Gastrocnemius medialis (tissue), 4 donors: ENCODE data around the gene NLGN1. TPM values are rescaled to one million over a fixed set of nuclear protein-coding genes. Genes with fewer than 3 reads are reported as not detected.
"Not testable (repeated sequence)": the region's sequence is repeated elsewhere in the genome, so short reads cannot be mapped to it uniquely, and the experiment has no call there.

ENCODE experiments used
- ATAC-seq, 2 donors: fragments of 150-250 bp; one replicate each; pipeline ENCODE4 v1.9.1; 2016
- DNase-seq, 2 donors: peaks; one replicate each; pipeline ENCODE4 v3.0.0-alpha.2; 2019
- H3K27ac ChIP-seq, 4 donors: fragments of 200-600 bp; sonication (generic); 1 replicate in 1 of 4; 2 replicates in 3 of 4; pipeline ENCODE4 v1.5.1; 2016 to 2018; ENCODE audit warnings: mild to moderate bottlenecking in 2 of 4, moderate library complexity in 1 of 4
- H3K27me3 ChIP-seq, 3 donors: fragments of 200-600 bp; sonication (generic) in 2 of 3; 1 replicate in 1 of 3; 2 replicates in 2 of 3; pipeline versions ENCODE4 v1.5.1 to v1.6.0; 2016 to 2019; ENCODE audit warnings: mild to moderate bottlenecking in 1 of 3, moderate library complexity in 1 of 3
- H3K36me3 ChIP-seq, 2 donors: fragments of 200-600 bp; sonication (generic) in 1 of 2; one replicate each; pipeline ENCODE4 v1.5.1; 2017 to 2018
- H3K4me1 ChIP-seq, 2 donors: fragments of 200-600 bp; sonication (generic) in 1 of 2; one replicate each; pipeline ENCODE4 v1.5.1; 2016 to 2017; ENCODE audit warnings: mild to moderate bottlenecking in 2 of 2
- H3K4me3 ChIP-seq, 4 donors: fragments of 200-600 bp; sonication (generic) in 3 of 4; 1 replicate in 1 of 4; 2 replicates in 3 of 4; pipeline ENCODE4 v1.5.1; 2016 to 2019; ENCODE audit warnings: mild to moderate bottlenecking in 2 of 4
- H3K9me3 ChIP-seq, 3 donors: fragments of 200-600 bp; sonication (generic) in 2 of 3; 1 replicate in 1 of 3; 2 replicates in 2 of 3; pipeline ENCODE4 v1.5.1; 2016 to 2019
- POLR2A ChIP-seq, 2 donors: fragments of 450-650 bp; IDR thresholded peaks; one replicate each; pipeline ENCODE4 v1.6.1; 2017; ENCODE audit warnings: antibody characterized with exemption in 2 of 2, mild to moderate bottlenecking in 2 of 2, moderate library complexity in 2 of 2
- in situ Hi-C, 4 donors: fragments of 200-750 bp; cut with MboI; loops; one replicate each; pipeline versions ENCODE4 v1.15.0 to v1.8.0; 2017; ENCODE audit warnings: low sequenced_read_pairs in 4 of 4
- intact Hi-C: fragments of 100-400 bp; cut with DNase I; formaldehyde crosslinking; loops from one replicate; pipeline ENCODE4 v1.15.1; 2023; ENCODE audit warnings: low total_unique reads
- total RNA-seq, 4 donors: library from RNA; depleted of rRNA; stranded (reverse); fragments of >200 nt; gene quantifications; one replicate each; pipeline versions ENCODE4 v1.1.0 to v1.2.3, GENCODE V29; 2016
- TF ChIP-seq, protein P1 (sequence below), 5 experiments: fragments of 450-650 bp in 3 of 5; fragments of 200-600 bp in 2 of 5; sonication (generic) in 2 of 5; IDR thresholded peaks in 4 of 5; conservative IDR thresholded peaks in 1 of 5; 1 replicate in 4 of 5; 2 replicates in 1 of 5; pipeline ENCODE4 v1.5.1; 2016 to 2019; ENCODE audit warnings: antibody characterized with exemption in 5 of 5, mild to moderate bottlenecking in 3 of 5, moderate library complexity in 3 of 5

The NLGN1 gene
- total RNA-seq: 1 to 10 TPM in 3 of 4 donors, under 1 TPM in 1; 0.52 to 1.9 (median 1.1) TPM

DNA sequence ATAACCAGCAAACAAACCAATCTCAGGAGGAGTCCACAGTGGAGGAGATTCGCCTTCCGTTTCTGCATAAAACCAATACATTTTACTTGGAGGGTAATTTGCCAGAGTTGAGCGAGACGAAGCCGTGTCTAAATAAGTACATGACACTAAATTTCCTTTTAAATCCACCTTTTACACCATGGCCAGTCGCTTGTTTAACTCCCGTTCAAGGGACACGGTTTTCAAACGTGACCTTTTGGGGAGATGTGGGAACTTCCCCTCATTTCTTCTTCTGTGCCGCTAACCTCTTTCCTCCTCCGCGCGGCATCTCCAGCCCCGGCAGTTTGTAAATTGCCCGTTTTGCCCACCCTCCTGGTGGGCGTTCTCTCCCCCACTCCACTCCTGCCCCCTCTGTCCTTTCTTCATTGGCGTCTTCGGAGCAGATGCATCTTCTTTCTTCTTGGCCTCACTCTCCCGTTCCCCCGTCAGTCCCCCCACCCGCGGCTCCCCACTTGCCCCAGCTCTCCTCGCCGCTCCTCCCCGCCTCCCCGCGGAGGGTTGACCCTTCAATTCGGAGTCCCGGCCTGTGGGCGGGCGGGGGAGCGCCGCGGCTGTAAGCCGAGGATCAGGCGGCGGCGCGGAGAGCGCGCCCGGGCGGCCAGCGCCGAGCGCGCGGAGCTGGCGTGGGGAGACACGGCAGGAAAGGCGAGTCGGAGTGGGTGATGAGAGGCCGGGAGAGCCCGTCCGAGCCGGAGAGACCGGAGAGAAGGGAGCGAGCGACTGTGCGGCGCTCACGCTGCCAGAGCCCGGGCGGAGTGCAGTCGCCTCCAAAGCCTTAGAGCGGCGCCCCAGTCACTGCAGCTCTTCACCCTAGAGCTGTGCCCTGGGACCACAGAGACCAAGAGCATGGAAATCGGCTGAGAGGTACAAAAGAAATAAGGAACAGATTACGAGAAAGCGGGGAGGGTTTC is at the start of gene NLGN1:
TSS of gene NLGN1 (plus strand) at position 584 of the 950 bp plus-strand sequence.
- peak; percentile 28 to 33 for DNase-seq
- peak; percentile 48 to 52 for ATAC-seq
- TF ChIP-seq, protein P1, sequence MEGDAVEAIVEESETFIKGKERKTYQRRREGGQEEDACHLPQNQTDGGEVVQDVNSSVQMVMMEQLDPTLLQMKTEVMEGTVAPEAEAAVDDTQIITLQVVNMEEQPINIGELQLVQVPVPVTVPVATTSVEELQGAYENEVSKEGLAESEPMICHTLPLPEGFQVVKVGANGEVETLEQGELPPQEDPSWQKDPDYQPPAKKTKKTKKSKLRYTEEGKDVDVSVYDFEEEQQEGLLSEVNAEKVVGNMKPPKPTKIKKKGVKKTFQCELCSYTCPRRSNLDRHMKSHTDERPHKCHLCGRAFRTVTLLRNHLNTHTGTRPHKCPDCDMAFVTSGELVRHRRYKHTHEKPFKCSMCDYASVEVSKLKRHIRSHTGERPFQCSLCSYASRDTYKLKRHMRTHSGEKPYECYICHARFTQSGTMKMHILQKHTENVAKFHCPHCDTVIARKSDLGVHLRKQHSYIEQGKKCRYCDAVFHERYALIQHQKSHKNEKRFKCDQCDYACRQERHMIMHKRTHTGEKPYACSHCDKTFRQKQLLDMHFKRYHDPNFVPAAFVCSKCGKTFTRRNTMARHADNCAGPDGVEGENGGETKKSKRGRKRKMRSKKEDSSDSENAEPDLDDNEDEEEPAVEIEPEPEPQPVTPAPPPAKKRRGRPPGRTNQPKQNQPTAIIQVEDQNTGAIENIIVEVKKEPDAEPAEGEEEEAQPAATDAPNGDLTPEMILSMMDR (IDR thresholded peaks at IDR 0.05 in 4 of 5, conservative IDR thresholded peaks at IDR 0.05 in 1 of 5): no peak
- TF ChIP-seq POLR2A (IDR thresholded peaks at IDR 0.05): peak in 1 of 2 donors; percentile 15
- Histone ChIP-seq H3K36me3 (no peaks in the 10 kb centered on the region), H3K4me1 (peaks cover 6 to 16% of the 10 kb centered on the region in 2 donors), H3K27ac (peak within 1 kb of the TSS; percentile 58 to 71 (median 70)), H3K9me3 (no peaks in the 10 kb centered on the region), H3K27me3 (peaks cover 12 to 26% (median 16%) of the 10 kb centered on the region in 3 donors), H3K4me3 (peak within 1 kb of the TSS; percentile 71 to 93 (median 80))
- intact Hi-C loops (loop anchor here (10.0 kb wide), 1 partner anchor 1047 kb away; no protein-coding TSS in a partner anchor), in situ Hi-C loops (no loop called here)

- in situ Hi-C loops (no loop called here), intact Hi-C loops (no loop called here)
- no peak for DNase-seq
- no peaks in the 10 kb centered on the region for H3K4me1 ChIP-seq
- no peak overlapping the region for H3K27ac ChIP-seq
- peaks cover 0 to 6% (median 0%) of the 10 kb centered on the region in 3 donors for H3K9me3 ChIP-seq
- H3K4me3 ChIP-seq: no peak overlapping the region
- no peaks in the 10 kb centered on the region for H3K27me3 ChIP-seq
- no peaks in the 10 kb centered on the region for H3K36me3 ChIP-seq
- no peak for TF ChIP-seq POLR2A (IDR thresholded peaks at IDR 0.05)
- TF ChIP-seq, protein P1 (IDR thresholded peaks at IDR 0.05 in 4 of 5, conservative IDR thresholded peaks at IDR 0.05 in 1 of 5): no peak
- no peak for ATAC-seq
Measured at GRCh38 chr3:173351886-173352285, 45.7 kb upstream of the NLGN1 start.

- H3K9me3 ChIP-seq, DNase-seq, H3K27me3 ChIP-seq, H3K4me1 ChIP-seq, H3K4me3 ChIP-seq, H3K27ac ChIP-seq, H3K36me3 ChIP-seq, ATAC-seq, in situ Hi-C loops, intact Hi-C loops: not testable (repeated sequence)
Measured at GRCh38 chr3:173353137-173353536, 44.4 kb upstream of the NLGN1 start.

- no peak overlapping the region for H3K27ac ChIP-seq
Measured at GRCh38 chr3:173354124-173354523, 43.4 kb upstream of the NLGN1 start.

More at GRCh38 chr3:173354124-173354523, 43.4 kb upstream of the NLGN1 start:
- Histone ChIP-seq H3K27me3 (no peaks in the 10 kb centered on the region), H3K4me1 (no peaks in the 10 kb centered on the region), H3K4me3 (no peak overlapping the region), H3K9me3 (peaks cover 0 to 6% (median 0%) of the 10 kb centered on the region in 3 donors), H3K36me3 (no peaks in the 10 kb centered on the region)
- intact Hi-C loops: no loop called here
- no peak for TF ChIP-seq POLR2A (IDR thresholded peaks at IDR 0.05)
- TF ChIP-seq, protein P1 (IDR thresholded peaks at IDR 0.05 in 4 of 5, conservative IDR thresholded peaks at IDR 0.05 in 1 of 5): no peak
- DNase-seq: no peak
- in situ Hi-C loops: no loop called here
- ATAC-seq: no peak
